HPDE6-E6E7 (cell line): Measurements from ENCODE around the gene LILRA1.
"Not testable (repeated sequence)": the region's sequence is repeated elsewhere in the genome, so short reads cannot be mapped to it uniquely, and the experiment has no call there.

Experiments used
- DNase-seq: peaks from one replicate; pipeline ENCODE4 v3.0.0; 2011; ENCODE audit warnings: missing footprints; ENCODE audit errors: extremely low spot score

Gene LILRA1

DNA sequence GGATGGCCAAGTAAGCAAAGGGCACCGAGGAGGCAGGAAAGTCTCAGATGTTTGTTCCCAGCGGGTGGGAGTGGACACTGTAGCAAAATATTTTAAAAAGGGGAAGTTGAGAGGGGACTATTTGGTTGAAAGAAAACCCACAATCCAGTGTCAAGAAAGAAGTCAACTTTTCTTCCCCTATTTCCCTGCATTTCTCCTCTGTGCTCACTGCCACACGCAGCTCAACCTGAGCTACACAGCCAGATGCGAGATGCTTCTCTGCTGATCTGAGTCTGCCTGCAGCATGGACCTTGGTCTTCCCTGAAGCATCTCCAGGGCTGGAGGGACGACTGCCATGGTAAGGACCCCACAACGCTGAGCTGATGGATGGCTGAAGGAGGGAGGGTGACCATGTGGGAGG is at the start of gene LILRA1:
Gene LILRA1 (plus strand): TSS at position 188 of the 400 bp plus-strand sequence. CDS start 613 bp downstream, outside the sequence.
- not testable (repeated sequence) for DNase-seq

DNA sequence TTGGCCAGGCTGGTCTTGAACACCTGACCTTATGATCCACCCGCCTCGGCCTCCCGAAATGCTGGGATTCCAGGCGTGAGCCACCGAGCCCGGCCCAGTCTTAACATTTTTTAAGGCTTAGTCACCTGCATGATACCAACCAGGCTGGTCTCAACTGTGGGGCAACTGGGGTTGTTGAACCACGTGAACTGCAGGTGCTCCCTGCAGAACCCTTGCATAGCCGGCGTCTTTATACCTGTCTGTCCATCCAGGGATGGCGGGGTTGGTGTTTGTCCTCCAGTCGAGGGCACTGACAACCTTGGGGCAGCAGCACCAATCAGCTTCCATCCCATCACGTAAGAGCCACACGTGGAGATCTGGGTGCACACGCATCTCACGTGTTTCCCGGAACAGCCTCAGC is 44.6 kb upstream of the LILRA1 start:
- no peak for DNase-seq

GRCh38 chr19:54549224-54549623 is 44.2 kb upstream of the LILRA1 start:
- no peak for DNase-seq

DNA sequence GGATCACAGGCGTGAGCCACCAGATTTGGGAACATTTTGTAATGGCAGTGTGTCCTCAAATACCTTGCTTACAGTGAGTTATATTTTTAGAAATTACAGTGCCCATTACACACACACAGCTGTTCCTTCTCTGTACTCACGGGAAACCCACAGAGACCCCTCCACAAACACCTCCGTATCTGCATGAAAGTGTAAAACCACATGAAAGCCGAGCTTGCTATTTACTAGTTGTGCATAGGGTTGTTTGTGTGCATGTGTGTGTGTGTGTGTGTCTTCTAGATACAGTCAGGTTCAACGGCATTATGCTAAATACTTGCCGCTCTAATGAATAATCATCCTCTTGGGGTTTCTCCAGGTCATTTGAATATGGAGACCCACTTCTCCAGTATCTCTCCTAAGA is 42.1 kb upstream of the LILRA1 start:
- no peak for DNase-seq

- DNase-seq, result no peak
Measured at GRCh38 chr19:54551950-54552912, 41.2 kb upstream of the LILRA1 start.

GRCh38 chr19:54552913-54553310 is 40.5 kb upstream of the LILRA1 start:
- no peak for DNase-seq

GRCh38 chr19:54554006-54554405 is 39.4 kb upstream of the LILRA1 start:
- DNase-seq, result no peak

GRCh38 chr19:54554896-54555295 is 38.5 kb upstream of the LILRA1 start:
- no peak for DNase-seq

DNA sequence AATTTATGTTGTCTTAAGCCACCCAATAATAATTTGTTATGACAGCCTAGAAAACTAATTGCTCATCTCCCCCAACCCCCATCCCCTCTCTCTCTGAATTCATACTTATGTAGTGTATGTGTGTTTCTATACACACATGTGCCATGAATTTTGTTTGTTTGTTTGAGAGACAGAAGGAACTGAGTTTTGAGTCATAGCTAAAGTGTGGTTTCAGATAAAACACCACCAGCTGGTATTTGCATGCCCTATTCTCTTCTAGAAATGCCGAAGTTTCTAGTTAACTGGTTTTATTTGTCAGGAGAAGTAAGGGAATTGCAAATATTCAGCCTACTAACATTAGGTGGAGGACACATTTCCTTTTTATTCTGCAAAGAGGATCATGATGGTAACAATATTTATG is 37.2 kb upstream of the LILRA1 start:
- no peak for DNase-seq

- DNase-seq, result no peak
Measured at GRCh38 chr19:54558339-54558738, 35.1 kb upstream of the LILRA1 start.

DNA sequence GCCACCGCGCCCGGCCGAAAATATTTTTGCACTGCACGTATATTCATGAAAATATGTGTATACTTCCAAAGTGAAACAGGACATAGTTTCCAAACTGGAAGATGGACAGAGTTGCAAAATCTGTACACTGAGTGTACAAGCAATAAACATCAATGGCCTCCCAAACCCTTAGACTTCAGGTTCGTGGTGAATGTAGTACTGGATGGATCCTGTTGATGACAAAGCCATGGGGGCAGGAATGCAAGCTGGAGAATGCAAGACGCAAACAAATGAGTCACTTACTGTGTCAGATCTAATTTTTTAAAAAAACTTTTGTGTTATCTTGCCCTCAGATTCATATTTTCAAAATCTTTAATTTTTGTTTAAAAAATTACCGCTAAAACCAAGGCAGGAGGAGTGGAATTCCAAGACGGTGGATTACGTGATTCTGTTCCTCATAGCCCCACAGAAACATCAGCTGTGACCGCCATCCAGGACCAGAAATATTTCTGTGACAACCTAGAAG is 32.5 kb upstream of the LILRA1 start:
- DNase-seq, result no peak

DNA sequence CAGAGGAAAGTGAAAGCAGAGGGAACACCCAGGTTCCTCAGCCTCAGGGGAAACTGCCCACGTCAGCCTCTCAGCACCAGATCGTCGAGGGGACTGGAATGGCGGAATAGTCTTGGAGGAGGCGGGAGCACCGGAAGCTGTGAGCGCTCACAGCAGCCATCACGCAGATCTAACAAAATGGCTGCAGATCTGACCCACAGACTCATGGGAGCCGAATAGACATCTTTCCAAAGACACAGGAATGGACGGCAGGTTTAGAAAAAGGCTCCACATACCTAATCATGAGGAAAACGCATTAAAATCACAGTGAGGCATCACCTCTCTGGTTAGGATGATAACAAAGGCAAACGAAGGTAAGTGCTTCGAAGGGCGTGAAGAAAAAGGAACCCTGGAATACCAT is 31.6 kb upstream of the LILRA1 start:
- DNase-seq, result no peak

- DNase-seq, result not testable (repeated sequence)
Measured at GRCh38 chr19:54563206-54563605, 30.2 kb upstream of the LILRA1 start.

GRCh38 chr19:54570316-54570715 is 23.1 kb upstream of the LILRA1 start:
- DNase-seq, result no peak

DNA sequence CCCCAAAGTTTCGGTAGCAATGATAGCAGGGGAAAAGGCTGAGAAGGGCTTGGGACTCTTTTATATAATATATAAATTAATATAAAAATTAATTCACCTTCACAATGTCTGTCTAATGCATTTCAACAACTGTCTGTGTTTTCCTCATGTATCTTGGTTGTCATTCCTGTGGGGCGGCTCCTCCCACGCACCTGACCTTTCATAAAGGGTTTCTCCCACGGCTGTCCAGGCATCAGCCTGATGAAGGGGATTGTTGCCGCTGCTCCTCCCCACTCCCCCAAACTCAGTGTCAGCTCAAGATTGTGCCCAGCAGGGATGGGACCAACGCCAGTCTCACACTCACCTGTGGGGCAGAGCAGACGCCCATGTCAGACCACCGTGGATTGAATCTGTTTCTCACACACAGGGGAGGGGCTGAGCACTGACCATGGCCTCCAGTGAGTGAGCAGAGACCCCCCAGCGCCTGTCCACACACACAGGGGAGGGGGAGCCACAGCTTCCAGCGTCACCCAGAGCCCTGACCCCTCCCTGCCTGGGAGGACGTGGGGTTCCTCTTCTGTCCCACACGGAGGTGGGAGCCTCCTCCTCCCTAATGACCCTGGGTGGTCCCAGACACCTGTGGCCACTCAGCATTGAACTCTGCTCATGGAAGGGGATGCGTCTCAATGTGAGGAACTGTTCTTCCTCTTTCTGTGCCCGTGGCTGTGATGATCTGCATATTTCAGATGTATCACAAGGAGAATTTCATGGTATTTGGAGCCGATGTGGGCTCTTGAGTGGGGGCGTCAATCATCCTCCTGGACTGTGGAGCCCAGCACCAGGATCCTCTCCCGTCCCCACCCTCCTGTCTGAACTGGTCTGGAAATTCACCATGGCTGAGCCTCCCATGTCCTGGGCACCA is 21.5 kb upstream of the LILRA1 start:
- not testable (repeated sequence) for DNase-seq

GRCh38 chr19:54572696-54573311 is 20.6 kb upstream of the LILRA1 start:
- DNase-seq, result no peak

DNA sequence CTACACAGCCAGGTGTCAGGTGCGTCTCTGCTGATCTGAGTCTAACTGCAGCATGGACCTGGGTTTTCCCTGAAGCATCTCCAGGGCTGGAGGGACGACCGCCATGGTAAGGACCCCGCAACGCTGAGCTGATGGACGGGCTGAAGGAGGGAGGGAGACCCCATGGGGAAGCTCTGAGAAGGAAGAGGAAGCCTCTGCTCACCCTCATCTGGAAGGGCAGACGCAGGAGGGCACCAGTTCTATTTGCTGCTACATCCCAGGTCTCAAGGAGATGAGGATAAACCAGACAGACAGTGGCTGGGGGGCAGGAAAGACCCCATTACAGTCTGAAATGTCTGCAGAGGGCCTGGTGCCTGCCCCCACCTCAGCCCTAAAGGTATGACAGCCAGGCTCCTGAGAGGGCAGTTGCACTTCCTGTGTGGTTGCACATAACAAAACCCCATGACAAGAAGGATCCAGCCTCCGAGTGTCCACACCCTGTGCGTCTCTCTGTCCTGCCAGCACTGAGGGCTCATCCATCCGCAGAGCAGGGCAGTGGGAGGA is 20.0 kb upstream of the LILRA1 start, which contains the start of gene LILRA2:
Gene LILRA2 (plus strand): TSS at position 461 of the 543 bp plus-strand sequence. CDS start 89 bp downstream, outside the sequence.
- DNase-seq, result no peak

- DNase-seq, result no peak
Measured at GRCh38 chr19:54574051-54574450, 19.4 kb upstream of the LILRA1 start.

GRCh38 chr19:54574527-54575056 is 18.8 kb upstream of the LILRA1 start:
- no peak for DNase-seq

GRCh38 chr19:54575205-54575604 is 18.2 kb upstream of the LILRA1 start:
- DNase-seq, result not testable (repeated sequence)

GRCh38 chr19:54576411-54576976 is 16.9 kb upstream of the LILRA1 start:
- no peak for DNase-seq
